GM18511 (cell line): ENCODE results near the gene COX14.
"Not testable (repeated sequence)": the region's sequence is repeated elsewhere in the genome, so short reads cannot be mapped to it uniquely, and the experiment has no call there.

Source experiments
- ATAC-seq: cut with Tn5 transposase; IDR thresholded peaks from one replicate; pipeline ENCODE4 v1.9.1; 2021; ENCODE audit warnings: mild to moderate bottlenecking, moderate library complexity; ENCODE audit not compliant: unreplicated experiment

The COX14 gene

DNA sequence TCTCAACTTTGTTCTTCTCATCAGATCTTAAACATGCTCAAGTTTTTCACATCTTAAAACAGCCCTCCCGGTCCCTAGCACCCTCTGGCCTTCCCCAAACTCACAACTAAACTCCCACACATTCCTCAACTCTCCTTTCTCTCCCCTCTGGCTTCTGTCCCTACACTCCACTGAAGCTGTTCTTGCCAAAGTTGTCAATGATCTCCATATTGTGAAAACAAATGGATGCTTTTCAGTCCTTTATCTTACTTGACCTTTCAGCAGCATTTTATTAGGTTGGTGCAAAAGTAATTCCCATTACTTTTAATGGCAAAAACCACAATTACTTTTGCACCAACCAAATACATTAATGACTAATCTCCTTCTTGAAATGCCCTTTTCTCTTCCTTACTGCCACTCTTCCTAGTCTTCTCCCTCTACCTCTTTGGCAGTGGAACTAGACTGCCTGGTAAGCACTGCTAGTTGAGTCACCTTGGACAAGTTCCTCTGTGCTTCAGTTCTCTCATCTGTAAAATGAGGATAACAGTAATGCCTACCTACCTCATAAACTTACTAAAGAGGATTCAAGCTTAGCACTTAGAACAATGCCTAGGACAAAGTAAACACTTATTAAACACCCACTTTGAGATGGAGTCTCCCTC lies 39.1 kb downstream of the COX14 start:
- no peak for ATAC-seq

DNA sequence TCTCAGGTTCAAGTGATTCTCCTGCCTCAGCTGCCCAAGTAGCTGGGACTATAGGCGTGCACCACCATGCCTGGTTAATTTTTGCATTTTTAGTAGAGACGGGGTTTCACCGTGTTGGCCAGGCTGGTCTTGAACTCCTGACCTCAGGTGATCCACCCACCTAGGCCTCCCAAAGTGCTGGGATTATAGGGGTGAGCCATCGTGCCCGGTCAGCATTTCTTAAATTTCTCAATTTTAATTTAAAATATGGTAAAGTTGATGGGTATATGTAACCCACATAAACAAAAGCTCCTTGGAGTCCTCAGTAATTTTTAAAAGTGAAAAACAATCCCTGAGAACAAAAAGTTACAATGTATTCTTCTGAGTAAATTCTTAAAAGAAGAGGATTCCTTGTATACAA lies 42.9 kb downstream of the COX14 start:
- not testable (repeated sequence) for ATAC-seq

DNA sequence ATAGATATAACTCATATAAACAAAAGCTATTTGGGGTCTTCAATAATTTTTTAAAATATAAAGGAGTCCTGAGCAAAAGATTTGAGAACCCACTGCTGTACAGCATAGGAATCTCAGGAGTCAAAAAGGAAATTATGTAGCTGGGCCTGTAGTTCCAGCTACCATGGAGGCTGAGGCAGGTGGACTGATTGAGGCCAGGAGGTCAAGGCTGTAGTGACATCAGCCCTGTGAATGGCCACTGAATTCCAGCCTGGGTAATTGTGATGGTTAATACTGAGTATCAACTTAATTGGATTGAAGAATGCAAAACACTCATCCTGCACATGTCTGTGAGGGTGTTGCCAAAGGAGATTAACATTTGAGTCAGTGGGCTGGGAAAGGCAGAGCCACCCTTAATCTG lies 44.6 kb downstream of the COX14 start:
- no peak for ATAC-seq

DNA sequence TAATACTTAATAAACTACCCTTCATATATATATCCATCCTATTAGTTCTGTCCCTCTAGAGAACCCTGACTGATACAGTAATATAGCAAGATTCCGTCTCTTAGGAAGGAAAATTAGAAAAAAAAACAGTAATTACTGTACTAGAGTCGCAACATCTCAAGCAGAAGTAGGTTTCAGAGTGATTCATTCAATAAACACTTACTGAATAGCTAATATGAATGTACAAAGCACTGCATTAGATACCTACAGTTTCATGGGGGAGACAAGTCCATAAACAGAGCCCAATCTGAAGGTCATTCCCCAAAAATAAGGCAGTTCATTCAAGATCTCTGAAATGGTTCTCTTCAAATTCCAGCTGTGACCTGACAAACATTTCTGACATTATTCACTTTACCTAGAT lies 45.2 kb downstream of the COX14 start:
- ATAC-seq, result no peak

GRCh38 chr12:50160643-50161042 lies 48.6 kb downstream of the COX14 start:
- ATAC-seq, result no peak

GRCh38 chr12:50162230-50162629 lies 50.2 kb downstream of the COX14 start:
- no peak for ATAC-seq

- ATAC-seq, result no peak
Measured at GRCh38 chr12:50164963-50165362, 52.9 kb downstream of the COX14 start.

DNA sequence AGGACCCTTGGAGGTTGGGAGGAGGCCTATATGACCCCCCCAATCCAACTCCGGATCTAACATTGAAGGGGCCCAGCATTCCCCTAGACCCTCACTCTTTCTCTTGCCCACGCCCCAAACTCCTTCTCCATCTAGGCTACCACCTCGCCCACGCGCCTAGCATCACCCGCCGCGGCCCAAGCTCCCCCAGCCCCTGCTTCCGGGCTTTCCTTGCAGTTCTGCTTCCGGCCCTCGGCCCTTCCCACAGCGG lies 54.7 kb downstream of the COX14 start:
- ATAC-seq, result peak; percentile 36

DNA sequence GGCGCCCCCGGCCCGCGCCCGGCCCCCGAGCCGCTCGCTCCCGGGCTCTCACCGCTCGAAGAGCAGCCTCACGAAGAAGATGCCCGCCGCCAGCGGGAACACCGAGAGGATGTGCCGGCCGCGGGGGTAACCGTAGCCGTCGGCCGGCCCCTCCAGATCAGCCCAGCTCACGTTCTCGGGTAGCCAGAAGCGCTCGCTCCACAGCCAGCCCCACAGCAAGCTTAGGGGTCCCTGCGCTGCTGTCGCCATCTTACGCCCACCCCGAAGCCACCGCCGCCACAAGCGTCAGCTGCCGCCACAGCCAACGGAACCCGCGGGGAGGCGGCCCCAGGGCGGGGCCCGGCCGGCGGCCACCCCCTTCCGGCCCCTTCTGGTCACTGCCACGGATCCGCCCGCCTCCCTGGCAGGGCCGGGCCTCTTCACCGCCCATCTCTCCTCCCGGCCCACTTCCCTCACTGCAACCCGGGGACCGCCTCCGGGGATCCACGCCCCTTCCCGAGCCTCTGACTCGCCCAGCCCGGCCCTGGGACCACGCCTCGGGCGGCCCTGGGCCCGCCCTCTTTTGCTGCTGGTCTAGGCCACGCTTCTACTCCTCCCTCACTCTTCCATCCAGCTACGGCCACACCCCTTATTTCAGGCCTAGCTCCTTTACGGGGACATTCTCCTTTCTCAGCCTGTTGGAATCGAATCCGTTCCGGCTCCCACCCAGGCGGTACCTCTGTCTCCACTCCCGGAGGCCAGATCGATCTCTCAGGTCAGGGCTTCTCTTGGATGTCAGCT lies 55.2 kb downstream of the COX14 start, which contains the start of gene CERS5:
Gene CERS5 (minus strand): TSS at position 321 of the 780 bp plus-strand sequence. CDS start 72 bp downstream, at position 249.
- ATAC-seq, result peak; percentile 98
